Glomerular endothelial cell (primary cell): Measurements from ENCODE around the gene CPVL. TPM values are rescaled to one million over a fixed set of nuclear protein-coding genes. Genes with fewer than 3 reads are reported as not detected.

ENCODE experiments used
- DNase-seq: peaks from one replicate; pipeline ENCODE4 v3.0.0-alpha.2; 2011; ENCODE audit warnings: low read depth, low spot score; ENCODE audit errors: extremely low read depth
- total RNA-seq: library from RNA; depleted of rRNA; stranded (reverse); fragments of >200 nt; gene quantifications from 2 replicates; pipeline ENCODE4 v1.2.3, GENCODE V29; 2015

CPVL gene
- total RNA-seq, 1 donor from 2014 or later, result 2.1 TPM

DNA sequence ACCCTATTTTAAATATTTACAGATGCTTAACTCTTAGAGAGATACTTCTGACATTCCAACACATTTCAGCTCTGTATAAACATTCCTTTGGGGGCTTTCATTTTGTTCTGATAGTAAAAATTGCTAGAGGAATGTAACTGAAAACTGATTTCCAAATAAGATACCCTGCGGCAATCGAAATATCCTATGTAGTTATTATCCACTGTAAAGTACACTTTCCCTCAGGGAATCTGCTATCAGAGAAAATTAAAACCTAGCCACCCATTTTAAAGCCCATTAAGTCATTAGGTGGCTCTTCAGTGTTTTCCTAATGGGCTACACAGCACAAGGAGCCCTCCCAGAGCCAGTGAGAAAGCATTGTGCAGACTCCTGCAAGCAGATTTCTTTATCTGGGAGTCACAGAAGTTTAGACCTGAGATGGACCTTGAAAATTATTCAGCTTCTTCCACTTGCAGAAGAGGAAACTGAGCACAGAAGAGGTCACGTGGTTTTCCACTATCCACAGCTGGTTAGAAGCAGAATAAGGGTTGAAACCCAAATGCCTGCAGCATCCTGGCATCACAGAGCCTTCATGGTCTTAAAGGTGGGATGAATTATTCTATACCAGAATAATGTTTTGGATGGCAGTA, 12.6 kb upstream of the CPVL start:
- DNase-seq, result no peak

DNA sequence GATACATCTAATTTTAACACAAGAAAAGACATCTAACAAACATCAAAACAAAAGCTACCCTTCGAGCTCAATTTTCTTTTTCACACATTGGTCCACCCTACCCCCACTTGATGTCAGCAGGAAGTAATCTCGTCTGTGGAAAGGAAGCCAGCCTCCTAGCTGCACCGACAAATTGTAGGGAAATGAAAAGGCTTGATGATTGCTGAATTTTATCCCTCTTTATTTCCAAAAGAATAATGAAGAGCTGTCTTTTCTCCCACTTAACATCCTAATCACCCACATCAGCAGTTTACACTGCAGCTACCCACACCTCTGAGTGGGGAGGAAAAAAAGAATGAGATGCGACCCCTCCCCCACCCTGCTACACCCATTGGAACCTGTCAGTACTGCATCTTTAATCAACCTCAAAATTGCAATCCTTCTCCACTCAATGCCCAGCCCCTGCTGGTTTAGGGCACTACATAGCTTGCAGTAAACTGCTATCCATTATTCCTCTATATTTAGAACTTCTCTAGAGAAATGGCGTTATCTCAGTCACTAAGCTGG, 10.6 kb upstream of the CPVL start:
- no peak for DNase-seq

DNA sequence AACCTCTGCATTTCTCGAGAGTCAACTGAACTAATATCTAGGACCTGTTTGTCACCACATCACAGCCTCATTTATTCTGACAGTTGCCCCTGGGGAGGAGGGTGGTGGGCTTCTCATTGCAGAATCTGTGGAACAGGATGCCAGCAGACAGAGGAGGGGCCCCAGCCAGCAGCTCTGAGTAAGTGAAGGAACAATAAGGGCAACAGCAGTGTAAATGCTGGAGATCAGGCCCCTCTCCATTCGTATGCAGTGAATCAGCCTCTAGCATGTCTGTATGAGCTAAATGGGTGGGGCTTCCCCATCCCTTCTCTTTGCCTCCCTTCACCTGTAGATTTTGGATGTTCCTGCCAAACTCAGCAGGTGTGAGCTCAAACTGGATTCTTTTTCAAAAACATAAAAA, 7.7 kb upstream of the CPVL start:
- no peak for DNase-seq

DNA sequence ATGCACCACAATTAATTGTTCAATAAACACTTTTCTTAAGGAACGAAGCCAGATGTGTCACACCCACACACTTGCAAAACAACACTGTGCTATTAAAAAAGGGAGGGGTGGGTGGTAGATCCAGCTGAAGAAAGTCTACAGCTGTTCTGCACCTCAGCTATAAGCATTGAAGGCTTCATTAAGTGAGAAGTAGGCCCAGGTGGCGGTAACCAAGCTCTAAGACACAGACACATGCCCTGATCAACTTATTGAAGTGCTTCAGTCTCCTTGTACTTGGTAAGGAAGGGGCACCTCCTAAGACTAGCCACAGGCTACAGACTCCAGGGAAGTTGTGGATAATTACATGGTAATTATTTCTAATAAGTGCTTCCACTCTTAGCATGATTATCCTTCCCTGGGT, 4.5 kb upstream of the CPVL start:
- DNase-seq, result no peak

DNA sequence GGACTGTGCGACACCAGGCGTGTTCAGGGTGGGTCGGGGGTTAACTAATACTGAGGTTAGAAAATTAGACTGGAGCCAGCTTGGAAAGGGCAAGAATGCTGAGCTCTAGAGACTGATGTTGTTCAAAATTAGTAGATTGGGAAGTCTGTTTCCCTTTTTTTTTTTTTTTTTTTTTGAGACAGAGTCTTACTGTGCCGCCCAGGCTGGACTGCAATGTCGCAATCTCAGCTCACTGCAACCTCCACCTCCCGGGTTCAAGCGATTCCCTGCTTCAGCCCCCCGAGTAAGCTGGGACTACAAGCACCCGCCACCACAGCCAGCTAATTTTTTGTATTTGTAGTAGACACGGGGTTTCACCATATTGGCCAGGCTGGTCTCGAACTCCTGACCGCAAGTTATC, 2.7 kb upstream of the CPVL start:
- DNase-seq, result no peak

DNA sequence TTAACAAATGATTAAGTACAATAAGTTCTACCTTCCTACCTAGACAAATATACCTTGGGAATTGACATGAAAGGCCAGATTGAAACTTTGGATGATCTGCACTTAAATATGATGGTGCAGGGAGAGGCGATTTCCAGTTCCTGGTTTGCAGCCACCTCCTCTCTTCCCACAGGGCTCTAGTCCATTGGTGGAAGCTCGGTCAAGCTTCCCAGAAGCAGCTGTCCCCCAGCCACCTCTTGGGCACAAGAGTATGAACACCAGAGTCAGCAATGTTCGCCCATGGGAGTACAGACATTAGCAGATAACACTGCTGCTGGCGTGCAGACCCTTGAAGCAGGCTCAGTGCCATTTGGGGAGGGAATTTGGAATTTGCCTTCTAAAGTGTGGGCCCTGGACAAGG, 1.5 kb upstream of the CPVL start:
- DNase-seq, result no peak

DNA sequence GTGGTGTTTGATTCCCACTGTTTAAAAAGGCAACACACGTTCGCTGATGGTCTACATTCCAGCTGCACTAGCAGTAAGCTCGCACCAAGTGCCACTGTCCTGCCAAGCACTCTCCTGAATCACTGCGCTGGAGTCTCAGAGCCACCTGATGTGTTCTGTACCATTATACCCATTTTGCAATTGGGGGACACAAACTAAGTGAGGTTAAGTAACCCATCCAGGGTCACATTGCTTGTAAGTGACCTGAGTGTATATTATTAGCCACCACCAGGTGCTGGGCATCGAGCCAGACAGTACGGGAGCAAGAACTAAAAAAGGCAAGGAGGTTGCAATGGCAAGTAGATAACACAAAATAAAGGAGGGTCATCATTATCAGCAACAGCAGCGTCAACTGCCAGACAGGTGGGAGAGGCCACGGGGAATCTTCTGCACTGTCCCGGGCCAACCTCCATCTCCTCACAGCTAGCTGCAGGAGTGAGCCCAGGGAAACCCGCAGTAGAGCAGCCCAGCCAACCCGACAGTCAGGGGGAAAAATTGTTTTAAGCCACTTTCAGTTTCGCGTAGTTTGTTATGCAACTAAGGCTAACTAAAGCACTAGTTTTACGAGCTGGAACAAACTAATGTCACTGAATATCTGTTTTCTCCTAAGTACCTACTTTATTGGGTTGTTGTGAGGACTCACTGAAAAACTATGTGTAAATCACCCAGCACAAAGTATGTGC, 712 bp upstream of the CPVL start:
- DNase-seq, result no peak

DNA sequence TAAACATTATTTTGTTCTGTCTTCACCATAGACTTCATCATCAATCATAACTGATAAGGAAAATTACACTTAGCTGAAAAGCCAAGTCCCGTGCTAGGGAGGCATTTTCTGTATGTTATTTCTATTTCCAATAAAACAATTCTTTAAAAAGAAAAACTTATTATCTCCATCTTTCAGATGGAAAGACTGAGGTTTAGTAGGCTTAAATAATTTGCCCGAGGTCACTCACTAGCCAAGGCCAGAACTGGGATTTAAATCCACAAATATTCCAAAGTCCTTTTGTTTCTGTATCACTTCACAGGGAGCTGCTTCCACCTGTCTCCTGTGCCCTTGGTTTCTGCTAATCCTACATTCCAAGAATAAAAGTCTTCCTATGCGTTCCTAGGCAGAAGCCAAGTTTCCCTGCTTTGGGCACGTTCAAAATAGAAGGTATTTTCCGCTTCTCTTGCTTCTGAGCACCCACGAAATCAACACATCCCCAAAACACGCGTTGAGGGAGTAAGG, 732 bp downstream of the CPVL start:
- DNase-seq, result no peak

DNA sequence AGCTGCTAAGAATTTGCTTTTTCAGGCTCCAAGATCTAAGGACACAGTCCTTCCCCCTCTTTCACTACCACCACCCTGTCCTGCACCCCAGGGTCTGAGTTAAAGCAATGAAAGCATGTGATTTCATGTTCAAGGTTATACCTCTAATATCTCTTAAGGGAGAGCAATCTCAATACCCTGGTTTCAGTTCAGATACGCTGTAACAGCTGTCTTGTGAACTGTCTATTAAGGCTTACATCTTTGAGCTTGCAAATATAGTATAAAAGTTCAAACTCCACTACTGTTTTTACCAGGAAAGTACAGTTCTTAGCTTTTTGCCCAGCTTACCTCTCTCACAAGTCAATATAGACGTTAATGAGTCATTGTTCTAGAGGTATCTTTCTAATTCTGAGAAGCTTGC, 2.6 kb downstream of the CPVL start:
- DNase-seq, result no peak

DNA sequence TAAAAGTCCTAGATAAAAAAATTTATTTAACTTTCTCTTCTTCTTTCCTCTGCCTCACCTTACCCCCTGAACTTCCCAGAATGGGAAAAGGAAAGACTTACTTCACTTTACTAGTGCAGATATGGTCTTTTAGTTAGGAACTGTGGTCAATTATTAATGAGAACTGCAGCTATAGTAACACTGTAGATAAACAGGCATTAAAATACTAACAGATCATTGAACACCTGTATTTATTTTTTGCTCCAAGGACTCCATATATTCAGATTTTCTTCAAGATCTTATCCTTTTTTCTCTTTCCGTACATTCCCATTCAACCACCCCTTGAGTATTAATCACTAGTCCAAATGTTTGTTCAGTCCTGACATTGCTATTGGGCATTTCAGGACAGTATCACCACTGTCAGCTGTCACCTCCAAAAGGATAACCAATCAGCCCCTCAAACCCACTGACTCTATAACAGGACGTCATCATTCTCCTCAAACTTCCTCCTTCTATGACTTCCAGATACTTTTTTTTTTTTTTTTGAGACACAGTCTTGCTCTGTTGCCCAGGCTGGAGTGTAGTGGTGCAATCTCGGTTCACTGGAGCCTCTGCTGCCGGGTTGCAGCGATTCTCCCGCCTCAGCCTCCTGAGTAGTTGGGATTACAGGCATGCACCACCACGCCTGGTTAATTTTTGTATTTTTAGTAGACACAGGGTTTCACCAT, 4.2 kb downstream of the CPVL start:
- no peak for DNase-seq

DNA sequence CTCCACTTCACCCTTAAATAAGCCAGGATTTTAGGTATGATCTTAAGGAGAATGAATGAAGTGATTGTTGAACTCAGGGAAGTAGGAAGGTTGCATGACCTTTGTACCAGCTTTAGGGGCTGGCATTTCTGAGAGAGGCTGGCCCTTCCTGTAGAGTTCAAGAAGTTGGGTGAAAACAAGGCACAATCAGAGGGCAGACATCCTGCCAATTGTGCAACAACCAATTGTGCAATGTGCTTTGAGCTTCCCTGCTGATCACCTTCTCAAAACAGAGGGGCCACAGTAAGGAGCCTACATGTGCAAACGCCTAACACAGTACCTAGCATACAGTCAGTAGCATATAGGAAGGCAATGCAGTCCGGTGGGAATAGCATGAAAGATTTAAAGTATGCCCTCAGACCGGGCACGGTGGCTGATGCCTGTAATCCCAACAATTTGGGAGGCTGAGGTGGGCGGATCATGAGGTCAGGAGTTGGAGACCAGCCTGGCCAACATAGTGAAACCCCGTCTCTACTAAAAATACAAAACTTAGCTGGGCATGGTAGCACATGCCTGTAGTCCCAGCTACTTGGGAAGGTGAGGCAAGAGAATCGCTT, 5.4 kb downstream of the CPVL start:
- DNase-seq, result no peak

DNA sequence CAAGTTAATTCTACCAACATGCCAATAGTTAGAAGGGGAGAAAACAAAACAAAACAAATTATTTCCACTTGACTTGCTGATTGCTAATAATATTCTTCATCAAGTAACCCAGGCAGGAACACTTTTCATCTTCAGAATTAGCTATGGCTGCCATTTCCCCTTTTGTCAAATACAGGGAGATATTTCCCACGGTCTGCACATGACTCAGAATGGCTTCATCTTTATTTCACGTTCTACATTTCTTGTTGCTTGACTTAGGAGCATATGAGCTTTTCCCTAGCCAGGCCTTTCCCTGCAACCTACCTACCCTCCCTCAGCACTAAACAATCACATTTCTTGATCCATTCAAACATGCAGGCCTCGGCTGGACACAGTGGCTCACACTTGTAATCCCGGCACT, 6.5 kb downstream of the CPVL start:
- no peak for DNase-seq

DNA sequence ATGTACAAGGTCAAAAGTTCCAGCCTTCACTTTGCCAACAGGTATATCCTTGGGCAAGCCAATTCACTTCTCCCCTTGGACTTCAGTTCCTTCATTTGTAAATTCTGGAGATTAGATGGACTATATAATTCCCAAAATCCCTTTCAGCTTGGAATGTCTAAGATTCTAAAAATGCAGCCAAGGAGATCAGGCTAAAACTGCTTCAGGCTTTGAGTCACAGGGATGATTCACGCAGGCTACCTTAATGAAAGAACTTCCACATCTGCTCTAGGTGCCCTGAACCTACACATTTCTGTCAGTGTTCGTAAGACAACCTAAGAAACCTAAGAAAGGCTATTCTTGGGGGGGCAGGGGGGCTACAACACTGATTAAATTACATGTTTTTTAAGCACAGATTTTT, 7.1 kb downstream of the CPVL start:
- DNase-seq, result no peak

DNA sequence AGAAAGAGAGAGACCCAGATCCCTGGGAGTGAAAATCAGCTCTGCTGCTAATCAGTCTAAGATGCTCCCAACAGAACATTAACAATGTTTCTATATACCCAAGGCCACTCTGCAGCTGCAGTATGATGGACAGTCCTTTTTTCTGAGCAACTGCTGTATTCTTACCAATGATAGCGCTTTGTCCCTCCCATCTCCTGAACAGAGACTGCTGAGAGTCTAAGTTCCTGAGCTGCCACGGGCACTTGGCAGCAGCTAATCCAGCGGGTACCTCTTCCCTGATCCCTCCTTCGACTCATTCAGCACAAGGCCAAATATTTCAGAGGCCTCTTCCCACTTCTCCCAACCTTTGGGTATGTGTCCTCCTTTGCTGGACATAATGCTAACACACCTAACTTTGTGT, 7.7 kb downstream of the CPVL start:
- no peak for DNase-seq

DNA sequence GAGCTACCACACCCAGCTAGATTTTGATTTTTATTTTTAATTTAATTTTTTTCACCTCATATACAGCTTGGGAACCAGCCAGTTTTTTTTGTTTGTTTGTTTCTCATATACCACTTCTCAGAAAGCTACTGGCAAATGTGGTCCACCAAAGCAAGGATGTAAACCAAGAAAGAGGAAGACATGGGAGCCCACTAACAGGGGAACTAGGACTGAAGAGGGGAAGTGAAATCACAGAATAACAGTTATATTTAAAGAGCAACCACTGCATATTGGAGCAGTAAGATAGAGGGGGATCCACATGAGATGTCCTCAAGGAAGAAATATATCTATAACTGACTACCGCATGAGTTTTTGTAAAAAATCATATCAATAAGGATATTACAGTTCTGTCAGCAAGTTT, 10.5 kb downstream of the CPVL start:
- DNase-seq, result no peak

DNA sequence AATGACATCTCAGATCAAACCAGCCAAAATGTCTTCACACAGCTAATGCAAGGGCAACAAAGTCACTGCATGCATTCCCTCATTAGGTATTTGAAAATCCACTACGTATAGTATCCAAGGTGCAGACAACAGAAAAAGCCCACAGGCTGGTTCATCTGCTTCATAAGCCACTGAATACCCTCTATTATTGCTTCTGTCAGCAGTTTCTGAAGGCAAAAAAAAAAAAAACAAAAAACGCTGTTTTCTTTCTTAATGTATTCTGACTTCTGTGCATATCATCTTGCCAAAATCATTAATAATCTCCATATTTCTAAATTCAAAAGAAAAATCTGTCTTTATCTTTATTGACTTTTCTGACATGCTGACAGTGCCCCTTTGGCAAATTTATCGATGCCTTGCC, 13.4 kb downstream of the CPVL start:
- no peak for DNase-seq

DNA sequence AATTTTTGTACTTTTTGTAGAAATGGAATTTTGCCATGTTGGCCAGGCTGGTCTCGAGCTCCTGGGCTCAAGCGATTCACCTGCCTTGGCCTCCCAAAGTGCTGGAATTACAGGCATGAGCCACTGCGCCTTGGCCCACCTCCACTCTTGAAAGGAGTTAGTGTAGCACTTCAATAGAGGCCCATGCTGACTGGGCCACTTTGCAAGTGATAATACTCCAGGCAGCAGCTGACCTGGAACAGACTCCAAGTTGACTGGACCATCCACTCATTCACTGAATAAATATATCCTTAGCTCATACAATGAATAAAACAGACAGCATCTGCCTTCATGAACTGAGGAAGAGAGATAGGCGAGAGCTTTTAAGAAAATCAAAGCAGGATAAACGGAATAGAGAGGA, 14.7 kb downstream of the CPVL start:
- no peak for DNase-seq

DNA sequence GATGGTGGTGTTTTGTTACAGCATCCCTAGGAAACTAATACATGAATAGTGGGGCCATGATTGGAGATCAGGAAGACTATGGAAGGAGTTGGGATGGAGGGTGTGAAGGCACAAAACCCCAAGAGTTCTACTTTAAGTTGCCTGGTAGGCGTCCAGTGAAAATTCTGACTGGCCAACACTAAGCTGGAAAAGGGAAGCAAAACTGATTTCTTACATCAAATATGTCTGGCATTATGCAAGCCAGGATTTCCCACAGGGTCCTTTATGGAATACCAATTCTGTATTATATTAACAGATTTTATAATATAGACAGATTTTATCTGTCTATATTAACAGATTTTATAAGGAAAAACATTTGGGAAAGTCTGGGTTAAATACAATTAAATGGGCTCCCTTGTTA, 16.2 kb downstream of the CPVL start:
- no peak for DNase-seq

DNA sequence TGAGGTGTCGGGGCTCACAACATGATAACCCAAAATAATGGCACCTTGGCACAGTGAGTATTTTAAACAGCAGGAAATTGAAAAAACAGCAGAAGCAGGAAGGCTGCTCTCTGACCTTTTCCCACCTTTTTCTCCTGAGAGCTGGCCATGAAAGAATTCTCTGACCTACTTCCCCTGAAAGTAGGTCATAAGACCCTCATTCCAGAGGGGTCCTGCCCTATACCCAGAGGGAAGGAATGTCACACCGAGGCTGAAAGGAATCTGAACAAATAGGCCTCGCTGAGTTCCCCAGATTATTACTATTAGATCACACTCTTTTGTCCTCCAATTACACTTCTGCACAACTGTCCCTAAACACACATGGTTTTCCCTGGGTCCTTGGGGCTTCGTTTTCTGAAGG, 18.8 kb downstream of the CPVL start:
- DNase-seq, result peak; percentile 25

DNA sequence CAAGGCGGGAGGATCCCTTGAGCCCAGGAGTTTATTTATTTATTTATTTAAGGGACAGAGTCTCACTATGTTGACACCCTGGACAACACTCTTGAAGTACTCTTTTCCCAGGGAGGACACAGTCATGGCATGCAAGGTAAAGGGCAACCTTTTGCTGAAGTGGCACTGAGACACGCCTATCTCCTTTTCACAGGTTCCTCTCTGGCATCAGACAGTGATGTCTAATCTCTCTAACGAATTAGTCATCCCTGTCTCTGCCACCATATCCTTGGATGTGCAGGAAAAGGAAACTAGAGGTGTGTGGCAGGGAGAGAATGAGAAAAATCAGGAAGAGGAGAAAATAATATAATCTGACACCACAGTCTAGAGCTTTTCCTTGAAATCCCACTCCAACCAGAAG, 19.5 kb downstream of the CPVL start:
- DNase-seq, result no peak

DNA sequence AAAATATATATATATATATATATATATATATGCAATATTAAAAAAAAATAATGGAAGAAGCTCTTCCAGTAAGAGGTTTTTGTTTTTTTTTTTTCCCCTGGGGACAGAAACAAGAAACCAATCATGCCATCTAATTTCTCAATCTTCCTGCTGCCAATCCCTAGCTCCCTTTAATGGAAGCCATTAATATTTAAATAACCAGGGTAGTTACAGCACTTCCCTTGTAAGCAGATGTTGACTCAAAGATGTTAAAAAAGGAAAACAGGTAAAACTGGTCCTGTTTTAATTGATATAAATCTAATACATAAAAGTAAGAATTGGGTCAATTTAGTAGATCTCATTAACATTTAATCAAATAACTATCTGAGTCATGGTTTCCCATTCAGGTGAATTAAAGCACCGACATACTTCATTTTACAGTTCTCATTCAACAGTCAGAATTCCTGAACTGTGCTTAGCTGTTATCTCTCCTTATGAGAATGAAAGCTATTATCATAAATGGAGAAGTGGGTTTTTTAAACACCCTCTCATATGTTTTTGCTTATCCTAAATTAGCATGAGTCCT, 22.6 kb downstream of the CPVL start:
- no peak for DNase-seq
